ENCODE results near the gene ARHGAP8. TPM values are rescaled to one million over a fixed set of nuclear protein-coding genes. Genes with fewer than 3 reads are reported as not detected.

ARHGAP8 gene
- total and polyA plus RNA-seq, 2 experiments from 2014 or later, result 62.8 to 64.9 TPM

DNA sequence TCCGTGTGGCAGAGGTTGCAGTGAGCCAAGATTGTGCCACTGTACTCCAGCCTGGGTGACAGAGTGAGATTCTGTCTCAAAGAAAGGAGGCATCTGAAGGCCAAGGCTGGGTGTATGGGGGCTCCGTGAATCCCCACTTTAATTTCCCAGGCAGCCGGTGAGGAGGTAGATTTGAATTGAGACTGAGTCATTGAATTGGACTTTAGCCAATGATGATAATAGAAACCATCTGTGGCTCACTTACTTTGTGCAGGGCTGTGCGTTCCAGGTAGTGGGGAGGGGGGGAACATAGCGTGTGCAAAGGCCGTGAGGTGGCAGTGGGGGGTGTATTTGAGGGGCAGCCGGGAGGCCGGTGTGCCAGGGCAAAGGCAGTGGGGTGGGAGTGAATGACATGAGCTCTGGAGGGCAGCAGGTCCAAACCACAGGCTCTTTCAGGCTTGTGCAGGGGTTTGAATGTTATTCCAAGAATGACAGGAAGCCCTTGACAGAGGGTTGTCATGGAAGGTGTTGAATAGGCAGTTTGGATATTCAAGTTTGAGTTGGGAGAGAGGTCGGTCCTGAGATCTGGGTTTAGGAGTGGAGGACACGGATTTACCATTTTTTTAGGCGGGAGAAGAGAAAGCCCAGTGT, 6.1 kb downstream of the ARHGAP8 start:
- Histone ChIP-seq H3F3A (replicated peaks; ENCODE audit: low read depth) (0 out of 2 replicates have a peak, but pooled peaks cover 4% of the 10 kb centered on the region), H3K4me2 (no peak overlapping the region), H3K27me3 (ENCODE audit: insufficient read depth) (no peaks in the 10 kb centered on the region), H3K36me3 (ENCODE audit: insufficient read depth) (no peaks in the 10 kb centered on the region), H3K27ac (ENCODE audit: low read depth) (no peak overlapping the region), H3K79me2 (replicated peaks; ENCODE audit: insufficient read depth) (peaks cover 98% of the 10 kb centered on the region), H3K4me1 (ENCODE audit: insufficient read depth) (peaks cover 24% of the 10 kb centered on the region), H3K4me3 (no peak overlapping the region), H4K20me1 (replicated peaks; ENCODE audit: insufficient read depth) (peaks cover 14% of the 10 kb centered on the region), H3K9me2 (ENCODE audit: insufficient read depth) (no peaks in the 10 kb centered on the region), H2AFZ (no peak overlapping the region)
- H3K4me3 Mint-ChIP-seq, result no peak overlapping the region
- H3K36me3 Mint-ChIP-seq (ENCODE audit: low read depth), result peaks cover 51% of the 10 kb centered on the region
- H3K27ac Mint-ChIP-seq, result no peak overlapping the region; the same call in 1 of the 2 replicates
- ATAC-seq (no peak), DNase-seq (ENCODE audit: low spot score) (no peak)
- TF ChIP-seq, protein P1, sequence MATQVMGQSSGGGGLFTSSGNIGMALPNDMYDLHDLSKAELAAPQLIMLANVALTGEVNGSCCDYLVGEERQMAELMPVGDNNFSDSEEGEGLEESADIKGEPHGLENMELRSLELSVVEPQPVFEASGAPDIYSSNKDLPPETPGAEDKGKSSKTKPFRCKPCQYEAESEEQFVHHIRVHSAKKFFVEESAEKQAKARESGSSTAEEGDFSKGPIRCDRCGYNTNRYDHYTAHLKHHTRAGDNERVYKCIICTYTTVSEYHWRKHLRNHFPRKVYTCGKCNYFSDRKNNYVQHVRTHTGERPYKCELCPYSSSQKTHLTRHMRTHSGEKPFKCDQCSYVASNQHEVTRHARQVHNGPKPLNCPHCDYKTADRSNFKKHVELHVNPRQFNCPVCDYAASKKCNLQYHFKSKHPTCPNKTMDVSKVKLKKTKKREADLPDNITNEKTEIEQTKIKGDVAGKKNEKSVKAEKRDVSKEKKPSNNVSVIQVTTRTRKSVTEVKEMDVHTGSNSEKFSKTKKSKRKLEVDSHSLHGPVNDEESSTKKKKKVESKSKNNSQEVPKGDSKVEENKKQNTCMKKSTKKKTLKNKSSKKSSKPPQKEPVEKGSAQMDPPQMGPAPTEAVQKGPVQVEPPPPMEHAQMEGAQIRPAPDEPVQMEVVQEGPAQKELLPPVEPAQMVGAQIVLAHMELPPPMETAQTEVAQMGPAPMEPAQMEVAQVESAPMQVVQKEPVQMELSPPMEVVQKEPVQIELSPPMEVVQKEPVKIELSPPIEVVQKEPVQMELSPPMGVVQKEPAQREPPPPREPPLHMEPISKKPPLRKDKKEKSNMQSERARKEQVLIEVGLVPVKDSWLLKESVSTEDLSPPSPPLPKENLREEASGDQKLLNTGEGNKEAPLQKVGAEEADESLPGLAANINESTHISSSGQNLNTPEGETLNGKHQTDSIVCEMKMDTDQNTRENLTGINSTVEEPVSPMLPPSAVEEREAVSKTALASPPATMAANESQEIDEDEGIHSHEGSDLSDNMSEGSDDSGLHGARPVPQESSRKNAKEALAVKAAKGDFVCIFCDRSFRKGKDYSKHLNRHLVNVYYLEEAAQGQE (IDR thresholded peaks at IDR 0.05; ENCODE audit: unreplicated experiment), result no peak
- TF ChIP-seq, protein P2, sequence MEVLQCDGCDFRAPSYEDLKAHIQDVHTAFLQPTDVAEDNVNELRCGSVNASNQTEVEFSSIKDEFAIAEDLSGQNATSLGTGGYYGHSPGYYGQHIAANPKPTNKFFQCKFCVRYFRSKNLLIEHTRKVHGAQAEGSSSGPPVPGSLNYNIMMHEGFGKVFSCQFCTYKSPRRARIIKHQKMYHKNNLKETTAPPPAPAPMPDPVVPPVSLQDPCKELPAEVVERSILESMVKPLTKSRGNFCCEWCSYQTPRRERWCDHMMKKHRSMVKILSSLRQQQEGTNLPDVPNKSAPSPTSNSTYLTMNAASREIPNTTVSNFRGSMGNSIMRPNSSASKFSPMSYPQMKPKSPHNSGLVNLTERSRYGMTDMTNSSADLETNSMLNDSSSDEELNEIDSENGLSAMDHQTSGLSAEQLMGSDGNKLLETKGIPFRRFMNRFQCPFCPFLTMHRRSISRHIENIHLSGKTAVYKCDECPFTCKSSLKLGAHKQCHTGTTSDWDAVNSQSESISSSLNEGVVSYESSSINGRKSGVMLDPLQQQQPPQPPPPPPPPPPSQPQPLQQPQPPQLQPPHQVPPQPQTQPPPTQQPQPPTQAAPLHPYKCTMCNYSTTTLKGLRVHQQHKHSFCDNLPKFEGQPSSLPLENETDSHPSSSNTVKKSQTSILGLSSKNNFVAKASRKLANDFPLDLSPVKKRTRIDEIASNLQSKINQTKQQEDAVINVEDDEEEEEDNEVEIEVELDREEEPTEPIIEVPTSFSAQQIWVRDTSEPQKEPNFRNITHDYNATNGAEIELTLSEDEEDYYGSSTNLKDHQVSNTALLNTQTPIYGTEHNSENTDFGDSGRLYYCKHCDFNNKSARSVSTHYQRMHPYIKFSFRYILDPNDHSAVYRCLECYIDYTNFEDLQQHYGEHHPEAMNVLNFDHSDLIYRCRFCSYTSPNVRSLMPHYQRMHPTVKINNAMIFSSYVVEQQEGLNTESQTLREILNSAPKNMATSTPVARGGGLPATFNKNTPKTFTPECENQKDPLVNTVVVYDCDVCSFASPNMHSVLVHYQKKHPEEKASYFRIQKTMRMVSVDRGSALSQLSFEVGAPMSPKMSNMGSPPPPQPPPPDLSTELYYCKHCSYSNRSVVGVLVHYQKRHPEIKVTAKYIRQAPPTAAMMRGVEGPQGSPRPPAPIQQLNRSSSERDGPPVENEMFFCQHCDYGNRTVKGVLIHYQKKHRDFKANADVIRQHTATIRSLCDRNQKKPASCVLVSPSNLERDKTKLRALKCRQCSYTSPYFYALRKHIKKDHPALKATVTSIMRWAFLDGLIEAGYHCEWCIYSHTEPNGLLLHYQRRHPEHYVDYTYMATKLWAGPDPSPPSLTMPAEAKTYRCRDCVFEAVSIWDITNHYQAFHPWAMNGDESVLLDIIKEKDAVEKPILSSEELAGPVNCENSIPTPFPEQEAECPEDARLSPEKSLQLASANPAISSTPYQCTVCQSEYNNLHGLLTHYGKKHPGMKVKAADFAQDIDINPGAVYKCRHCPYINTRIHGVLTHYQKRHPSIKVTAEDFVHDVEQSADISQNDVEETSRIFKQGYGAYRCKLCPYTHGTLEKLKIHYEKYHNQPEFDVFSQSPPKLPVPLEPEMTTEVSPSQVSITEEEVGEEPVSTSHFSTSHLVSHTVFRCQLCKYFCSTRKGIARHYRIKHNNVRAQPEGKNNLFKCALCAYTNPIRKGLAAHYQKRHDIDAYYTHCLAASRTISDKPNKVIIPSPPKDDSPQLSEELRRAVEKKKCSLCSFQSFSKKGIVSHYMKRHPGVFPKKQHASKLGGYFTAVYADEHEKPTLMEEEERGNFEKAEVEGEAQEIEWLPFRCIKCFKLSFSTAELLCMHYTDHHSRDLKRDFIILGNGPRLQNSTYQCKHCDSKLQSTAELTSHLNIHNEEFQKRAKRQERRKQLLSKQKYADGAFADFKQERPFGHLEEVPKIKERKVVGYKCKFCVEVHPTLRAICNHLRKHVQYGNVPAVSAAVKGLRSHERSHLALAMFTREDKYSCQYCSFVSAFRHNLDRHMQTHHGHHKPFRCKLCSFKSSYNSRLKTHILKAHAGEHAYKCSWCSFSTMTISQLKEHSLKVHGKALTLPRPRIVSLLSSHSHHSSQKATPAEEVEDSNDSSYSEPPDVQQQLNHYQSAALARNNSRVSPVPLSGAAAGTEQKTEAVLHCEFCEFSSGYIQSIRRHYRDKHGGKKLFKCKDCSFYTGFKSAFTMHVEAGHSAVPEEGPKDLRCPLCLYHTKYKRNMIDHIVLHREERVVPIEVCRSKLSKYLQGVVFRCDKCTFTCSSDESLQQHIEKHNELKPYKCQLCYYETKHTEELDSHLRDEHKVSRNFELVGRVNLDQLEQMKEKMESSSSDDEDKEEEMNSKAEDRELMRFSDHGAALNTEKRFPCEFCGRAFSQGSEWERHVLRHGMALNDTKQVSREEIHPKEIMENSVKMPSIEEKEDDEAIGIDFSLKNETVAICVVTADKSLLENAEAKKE (CRISPR knock-in tag; IDR thresholded peaks at IDR 0.05), result no peak
- no peak for TF ChIP-seq JUNB (IDR thresholded peaks at IDR 0.05; ENCODE audit: unreplicated experiment)
- no peak for TF ChIP-seq ZNF331 (CRISPR knock-in tag; IDR thresholded peaks at IDR 0.05; ENCODE audit: low read depth)
- no peak for TF ChIP-seq POLR2AphosphoS5 (IDR thresholded peaks at IDR 0.05; ENCODE audit: low read depth)
- TF ChIP-seq NANOG (IDR thresholded peaks at IDR 0.05; ENCODE audit: borderline replicate concordance), result no peak
- TF ChIP-seq, protein P3, sequence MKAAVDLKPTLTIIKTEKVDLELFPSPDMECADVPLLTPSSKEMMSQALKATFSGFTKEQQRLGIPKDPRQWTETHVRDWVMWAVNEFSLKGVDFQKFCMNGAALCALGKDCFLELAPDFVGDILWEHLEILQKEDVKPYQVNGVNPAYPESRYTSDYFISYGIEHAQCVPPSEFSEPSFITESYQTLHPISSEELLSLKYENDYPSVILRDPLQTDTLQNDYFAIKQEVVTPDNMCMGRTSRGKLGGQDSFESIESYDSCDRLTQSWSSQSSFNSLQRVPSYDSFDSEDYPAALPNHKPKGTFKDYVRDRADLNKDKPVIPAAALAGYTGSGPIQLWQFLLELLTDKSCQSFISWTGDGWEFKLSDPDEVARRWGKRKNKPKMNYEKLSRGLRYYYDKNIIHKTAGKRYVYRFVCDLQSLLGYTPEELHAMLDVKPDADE (IDR thresholded peaks at IDR 0.05), result no peak
- TF ChIP-seq CREB1 (CRISPR knock-in tag; IDR thresholded peaks at IDR 0.05; ENCODE audit: low read depth), result no peak
- peaks cover 14% of the 10 kb centered on the region for H3K9me3 Mint-ChIP-seq
- H3K4me1 Mint-ChIP-seq, result peaks cover 50% of the 10 kb centered on the region
- peaks cover 16% of the 10 kb centered on the region for H3K27me3 Mint-ChIP-seq (ENCODE audit: insufficient read depth, low read depth, poor library complexity)
